GM18909 (cell line): ENCODE data around the gene LELP1.
A peak's percentile ranks its signal among the peaks of the same experiment; 100 is the strongest.
"Not testable (repeated sequence)": the region's sequence is repeated elsewhere in the genome, so short reads cannot be mapped to it uniquely, and the experiment has no call there.

Experiments
- ATAC-seq: cut with Tn5 transposase; IDR thresholded peaks from one replicate; pipeline ENCODE4 v1.9.1; 2021; ENCODE audit warnings: mild to moderate bottlenecking; ENCODE audit not compliant: unreplicated experiment, poor library complexity

The LELP1 gene

DNA sequence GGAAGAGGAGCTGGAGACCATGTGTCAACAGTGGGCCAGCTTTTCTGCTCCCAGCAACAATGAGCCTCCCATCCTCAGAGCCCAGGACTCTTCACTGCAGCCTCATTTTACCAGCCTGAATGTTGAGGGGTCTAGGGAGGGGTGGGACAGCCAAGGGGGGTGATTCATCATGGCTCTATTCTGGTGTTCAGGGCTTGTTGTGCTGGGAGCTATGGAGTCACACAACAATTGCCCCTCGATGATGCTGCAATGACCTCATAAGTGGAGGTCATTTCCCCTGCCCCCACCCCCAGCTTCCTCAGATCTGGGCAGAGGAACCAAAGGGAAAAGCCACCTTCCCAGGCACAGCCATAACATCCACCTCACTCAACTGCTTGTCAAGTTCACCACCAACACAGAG lies at the start of gene LELP1:
LELP1 (plus strand) TSS at position 301 of the 400 bp plus-strand sequence. CDS start 1,278 bp downstream, outside the sequence.
- ATAC-seq = no peak

- ATAC-seq = no peak
Observed at GRCh38 chr1:153155541-153155940, 47.7 kb upstream of the LELP1 start.

DNA sequence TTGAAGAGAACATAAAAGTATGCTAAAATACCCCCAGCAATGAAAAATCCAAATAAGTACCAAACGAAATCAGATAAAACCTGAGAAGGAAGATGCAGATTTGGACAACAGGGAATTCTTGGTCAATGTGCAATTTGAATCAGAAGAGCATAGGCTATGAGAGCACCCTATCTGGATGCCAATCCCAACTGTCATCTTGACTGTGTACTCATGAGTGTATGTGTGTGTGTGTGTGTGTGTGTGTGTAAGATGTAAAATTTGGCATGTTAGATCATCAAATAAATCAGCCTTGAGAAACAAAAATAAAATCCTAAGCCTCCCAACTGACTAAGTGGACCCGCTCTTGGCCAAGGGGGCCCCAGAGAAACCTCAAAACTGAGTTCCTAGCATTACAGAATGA lies 34.5 kb upstream of the LELP1 start:
- ATAC-seq = no peak

GRCh38 chr1:153174624-153175023 lies 28.6 kb upstream of the LELP1 start:
- ATAC-seq = no peak

DNA sequence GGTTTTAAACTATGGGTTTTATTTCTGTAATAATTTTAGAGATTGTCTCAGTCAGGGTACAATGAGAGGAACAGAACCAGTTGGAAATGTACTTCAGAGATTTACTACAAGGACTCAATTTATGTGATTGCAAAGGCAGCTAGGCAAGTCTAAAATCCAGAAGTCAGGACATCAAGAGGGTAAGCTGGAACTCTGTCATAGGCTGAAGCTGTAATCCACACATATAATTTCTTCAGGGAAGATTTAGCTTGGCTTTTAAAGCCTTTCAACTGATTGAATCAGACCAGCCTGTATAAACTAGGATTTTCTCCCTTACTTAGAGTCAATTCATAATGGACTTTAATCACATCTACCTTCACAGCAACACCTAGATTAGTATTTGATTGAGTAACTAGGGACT lies 24.3 kb upstream of the LELP1 start:
- no peak for ATAC-seq

DNA sequence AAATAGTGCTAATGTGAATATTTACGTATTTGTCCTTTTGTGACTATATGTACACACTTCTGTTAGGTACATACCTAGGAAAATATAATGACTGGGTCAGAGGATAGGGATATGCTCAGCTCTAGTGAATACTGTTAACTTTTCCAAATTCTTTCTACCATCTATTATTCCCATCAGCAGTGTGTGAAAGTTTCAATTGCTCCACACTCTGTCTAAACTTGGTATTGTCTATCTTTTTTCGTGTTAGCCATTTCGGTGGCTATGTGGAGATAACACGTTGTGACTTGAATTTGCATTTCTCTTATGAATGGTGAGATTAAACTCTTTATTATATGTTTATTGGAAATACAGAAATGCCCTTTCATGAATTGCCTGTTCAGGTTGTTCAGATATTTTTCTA lies 22.7 kb upstream of the LELP1 start:
- no peak for ATAC-seq

DNA sequence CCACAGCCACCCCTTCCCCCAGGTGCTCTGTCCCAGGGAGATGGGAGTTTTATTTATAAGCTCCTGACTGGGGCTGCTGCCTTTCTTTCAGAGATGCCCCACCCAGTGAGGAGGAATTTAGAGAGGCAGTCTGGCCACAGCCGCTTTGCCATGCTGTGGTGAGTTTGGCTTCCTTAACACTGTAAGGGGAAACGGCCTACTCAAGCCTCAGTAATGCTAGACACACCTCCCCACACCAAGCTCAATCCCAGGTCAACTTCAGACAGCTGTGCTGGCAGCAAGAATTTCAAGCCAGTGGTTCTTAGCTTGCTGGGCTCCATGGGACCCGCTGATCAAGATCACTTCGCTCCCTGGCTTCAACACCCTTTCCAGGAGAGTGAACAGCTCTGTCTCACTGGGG lies 14.9 kb upstream of the LELP1 start:
- ATAC-seq = not testable (repeated sequence)

- ATAC-seq = no peak
Observed at GRCh38 chr1:153190373-153190772, 12.9 kb upstream of the LELP1 start.

GRCh38 chr1:153192697-153193096 lies 10.5 kb upstream of the LELP1 start:
- no peak for ATAC-seq

DNA sequence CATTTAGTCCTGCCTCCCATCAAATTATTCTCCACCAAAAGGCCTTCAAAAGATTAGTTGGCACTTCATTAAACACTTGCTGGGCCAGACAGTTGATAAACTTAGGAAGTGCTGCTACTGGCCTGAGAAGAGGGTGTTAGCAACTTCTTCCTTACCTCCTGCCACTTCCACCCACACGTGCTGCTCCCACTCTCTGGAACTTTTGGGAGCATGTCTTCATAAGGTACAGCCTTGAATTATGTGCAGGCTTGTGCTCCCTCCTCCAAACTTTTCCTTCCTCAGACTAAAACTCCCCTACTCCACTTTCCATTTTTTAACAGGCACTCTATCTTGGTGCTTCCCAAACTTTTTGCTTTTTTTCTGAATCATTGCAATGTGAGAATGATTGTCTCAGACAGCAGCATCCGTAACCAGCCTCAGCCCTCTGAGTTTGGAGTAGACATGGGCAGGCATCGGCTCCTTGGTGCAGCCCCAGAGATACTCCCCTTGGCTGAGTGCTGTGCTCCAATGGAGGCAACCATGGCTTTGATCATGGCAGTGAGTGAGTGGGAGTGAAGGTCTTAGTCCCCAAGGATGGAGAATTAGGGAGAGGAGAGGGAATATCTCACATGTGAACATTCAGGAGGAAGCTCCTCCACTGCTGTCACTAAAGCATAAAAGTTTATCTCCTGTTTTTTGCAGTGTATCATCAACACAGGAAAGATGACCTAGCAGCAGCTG lies 8.7 kb upstream of the LELP1 start:
- no peak for ATAC-seq

GRCh38 chr1:153195216-153195615 lies 8.0 kb upstream of the LELP1 start:
- ATAC-seq = no peak

GRCh38 chr1:153202006-153202405 lies 1.2 kb upstream of the LELP1 start:
- ATAC-seq = no peak

GRCh38 chr1:153206631-153207030 lies 3.4 kb downstream of the LELP1 start:
- ATAC-seq = no peak

DNA sequence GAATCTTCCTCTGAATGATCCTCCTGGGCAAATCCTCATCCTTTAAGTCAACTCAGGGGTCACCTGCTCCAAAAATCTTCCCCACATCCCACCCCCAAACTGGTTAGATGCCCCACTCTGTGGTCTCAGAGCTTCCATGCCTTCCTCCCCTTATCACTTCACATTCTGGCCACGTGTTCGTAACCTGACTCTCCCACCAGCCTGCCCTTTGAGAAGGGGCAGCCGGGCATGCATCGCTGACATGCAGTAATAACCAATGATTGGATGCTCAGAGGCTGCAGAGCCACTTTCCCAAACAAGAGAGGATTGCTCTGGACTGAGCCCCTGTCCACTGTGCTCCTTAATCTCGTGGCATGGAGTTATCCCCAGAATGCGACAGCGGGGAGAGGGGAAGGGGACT lies 7.0 kb downstream of the LELP1 start:
- ATAC-seq = no peak

DNA sequence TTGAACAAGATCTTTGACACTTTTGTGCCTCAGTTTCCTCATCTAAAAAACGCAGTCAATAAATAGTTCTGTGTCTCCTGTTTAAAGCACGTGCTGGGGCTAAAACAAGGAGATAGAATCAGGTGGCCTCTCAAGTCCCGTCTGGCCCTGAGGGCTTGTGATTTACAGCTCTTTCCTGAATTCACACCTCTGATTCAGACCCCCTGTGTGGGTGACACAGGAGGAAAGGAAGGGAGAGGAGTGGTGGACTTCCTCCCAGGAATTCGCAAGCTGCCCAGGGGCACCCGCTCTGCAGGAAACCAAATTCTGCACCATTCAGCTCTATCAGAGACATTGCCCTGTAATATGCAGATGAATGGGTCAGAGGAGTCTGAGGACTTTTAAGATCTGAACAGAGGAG lies 9.0 kb downstream of the LELP1 start:
- no peak for ATAC-seq

GRCh38 chr1:153213519-153213918 lies 10.3 kb downstream of the LELP1 start:
- no peak for ATAC-seq

- no peak for ATAC-seq
Observed at GRCh38 chr1:153217212-153217611, 14.0 kb downstream of the LELP1 start, which contains the start of gene PRR9. TSS of gene PRR9 (plus strand) at chr1:153217584. CDS start at chr1:153218145, 561 bp downstream.

DNA sequence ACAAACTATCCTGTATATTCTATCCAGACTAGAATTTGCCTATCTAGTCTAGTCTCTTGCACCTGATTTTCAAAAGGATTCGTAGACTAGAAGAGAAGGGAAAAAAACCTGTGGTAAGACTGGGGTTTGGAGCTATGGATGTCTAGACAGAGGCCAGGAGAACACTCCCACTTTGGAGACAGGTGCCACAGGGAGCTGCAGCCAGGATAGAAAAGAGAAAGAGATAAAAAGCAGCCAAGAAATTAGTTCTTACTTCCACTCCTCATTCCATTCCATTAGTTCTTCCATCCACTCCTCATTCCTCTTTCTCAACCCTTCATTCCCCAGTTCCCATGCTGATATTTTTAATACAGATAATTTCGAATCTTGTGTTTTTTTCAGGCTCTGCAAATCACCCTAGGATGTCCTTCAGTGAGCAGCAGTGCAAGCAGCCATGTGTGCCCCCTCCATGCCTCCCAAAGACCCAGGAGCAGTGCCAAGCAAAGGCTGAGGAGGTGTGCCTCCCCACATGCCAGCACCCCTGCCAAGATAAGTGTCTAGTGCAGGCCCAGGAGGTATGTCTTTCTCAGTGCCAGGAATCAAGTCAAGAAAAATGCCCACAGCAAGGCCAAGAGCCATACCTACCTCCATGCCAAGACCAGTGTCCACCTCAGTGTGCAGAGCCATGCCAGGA lies 14.7 kb downstream of the LELP1 start:
- no peak for ATAC-seq

GRCh38 chr1:153220606-153221303 lies 17.5 kb downstream of the LELP1 start:
- no peak for ATAC-seq

- ATAC-seq = peak; percentile 70
Observed at GRCh38 chr1:153223040-153223891, 20.0 kb downstream of the LELP1 start.
